GM12801 (cell line): ENCODE results near the gene DMRTC2.

Experiments
- TF ChIP-seq, protein P1 (sequence below): IDR thresholded peaks from one replicate; pipeline ENCODE4 v1.5.1; 2011; ENCODE audit warnings: control low read depth; ENCODE audit not compliant: insufficient read length; ENCODE audit errors: extremely low read depth

Gene DMRTC2

DNA sequence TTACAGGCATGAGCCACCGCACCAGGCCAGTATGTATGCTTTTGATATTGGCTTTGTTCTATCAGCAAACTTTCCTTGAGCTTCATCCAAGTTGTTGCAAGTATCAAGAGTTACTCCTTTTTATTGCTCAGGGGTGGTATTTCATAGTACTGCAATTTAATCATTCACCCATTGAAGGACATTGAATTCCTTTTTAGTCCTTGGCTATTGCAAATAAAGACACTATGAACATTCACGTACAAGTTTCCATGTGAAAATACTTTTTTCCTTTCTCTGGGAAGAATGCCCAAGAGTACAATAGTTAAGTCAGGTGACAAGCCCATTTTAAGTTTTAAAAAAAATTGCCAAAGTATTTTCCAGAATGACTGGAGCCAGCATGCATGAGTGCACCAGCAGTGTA lies 28.1 kb upstream of the DMRTC2 start:
- TF ChIP-seq, protein P1, sequence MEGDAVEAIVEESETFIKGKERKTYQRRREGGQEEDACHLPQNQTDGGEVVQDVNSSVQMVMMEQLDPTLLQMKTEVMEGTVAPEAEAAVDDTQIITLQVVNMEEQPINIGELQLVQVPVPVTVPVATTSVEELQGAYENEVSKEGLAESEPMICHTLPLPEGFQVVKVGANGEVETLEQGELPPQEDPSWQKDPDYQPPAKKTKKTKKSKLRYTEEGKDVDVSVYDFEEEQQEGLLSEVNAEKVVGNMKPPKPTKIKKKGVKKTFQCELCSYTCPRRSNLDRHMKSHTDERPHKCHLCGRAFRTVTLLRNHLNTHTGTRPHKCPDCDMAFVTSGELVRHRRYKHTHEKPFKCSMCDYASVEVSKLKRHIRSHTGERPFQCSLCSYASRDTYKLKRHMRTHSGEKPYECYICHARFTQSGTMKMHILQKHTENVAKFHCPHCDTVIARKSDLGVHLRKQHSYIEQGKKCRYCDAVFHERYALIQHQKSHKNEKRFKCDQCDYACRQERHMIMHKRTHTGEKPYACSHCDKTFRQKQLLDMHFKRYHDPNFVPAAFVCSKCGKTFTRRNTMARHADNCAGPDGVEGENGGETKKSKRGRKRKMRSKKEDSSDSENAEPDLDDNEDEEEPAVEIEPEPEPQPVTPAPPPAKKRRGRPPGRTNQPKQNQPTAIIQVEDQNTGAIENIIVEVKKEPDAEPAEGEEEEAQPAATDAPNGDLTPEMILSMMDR, result no peak

DNA sequence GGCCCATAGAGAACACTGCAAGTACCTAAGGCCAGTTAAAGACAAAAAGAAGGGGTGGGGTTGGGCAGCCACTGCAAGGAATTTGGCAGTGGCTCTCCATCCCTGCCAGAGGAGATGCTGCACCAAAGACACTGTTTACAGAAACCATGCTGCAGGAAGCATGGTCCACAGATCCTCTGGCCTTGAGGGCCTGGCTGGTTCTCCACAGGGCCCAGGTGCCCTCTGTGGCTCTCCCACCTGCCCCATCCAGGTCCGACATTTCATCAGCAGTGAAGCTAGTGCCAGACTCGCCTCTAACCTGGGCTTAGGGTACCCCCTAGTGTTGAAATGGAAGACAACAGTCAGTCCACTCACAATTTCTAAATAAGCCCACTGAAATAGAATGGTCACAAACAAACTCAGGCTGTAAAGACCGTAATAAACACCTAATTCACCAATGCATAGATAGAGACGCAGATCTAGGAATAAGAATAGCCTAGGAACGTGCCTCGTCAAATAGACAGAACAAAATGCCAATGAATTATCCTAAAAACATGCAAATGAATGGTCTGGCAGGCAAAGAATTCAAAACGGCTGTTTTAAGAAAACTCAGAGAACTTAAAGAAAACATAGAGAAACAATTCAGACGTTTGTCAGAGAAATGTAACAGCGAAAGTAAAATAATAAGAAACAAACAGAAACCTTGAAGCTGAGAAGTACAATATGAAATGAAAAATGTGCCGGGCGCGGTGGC lies 23.7 kb upstream of the DMRTC2 start:
- TF ChIP-seq, protein P1, result no peak

DNA sequence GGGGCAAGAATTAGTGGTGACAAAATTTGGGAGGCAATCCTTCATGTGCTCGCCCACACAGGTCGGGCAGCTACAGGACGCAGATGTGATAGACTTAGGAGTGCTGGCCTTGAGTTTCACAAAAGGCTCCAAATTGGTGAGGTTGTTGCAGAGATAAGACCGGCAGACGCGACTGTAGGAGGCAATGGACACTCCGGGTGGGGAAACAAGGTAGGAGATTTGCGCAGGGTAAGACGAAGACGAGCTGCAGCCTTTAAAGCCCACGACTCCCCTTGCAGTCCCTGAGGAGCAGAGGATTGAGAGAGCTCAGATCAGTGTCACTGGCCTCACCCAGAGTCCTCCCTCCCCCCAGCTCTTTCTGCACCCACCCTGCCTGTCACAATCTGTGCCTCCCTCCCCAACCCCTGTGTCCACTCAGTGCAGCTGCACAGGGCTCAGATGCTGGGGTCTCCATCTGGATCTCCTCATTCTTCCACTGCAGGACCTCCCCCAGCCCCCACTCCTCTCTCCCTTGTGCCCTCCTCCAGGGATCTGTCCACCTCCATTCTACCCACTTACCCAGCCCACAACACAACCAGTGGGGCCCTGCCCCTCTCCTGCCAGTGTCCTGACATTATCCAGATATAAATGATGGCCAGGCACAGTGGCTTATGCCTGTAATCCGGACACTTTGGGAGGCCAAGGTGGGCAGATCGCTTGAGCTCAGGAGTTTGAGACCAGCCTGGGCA lies 6.7 kb upstream of the DMRTC2 start:
- TF ChIP-seq, protein P1, result no peak

DNA sequence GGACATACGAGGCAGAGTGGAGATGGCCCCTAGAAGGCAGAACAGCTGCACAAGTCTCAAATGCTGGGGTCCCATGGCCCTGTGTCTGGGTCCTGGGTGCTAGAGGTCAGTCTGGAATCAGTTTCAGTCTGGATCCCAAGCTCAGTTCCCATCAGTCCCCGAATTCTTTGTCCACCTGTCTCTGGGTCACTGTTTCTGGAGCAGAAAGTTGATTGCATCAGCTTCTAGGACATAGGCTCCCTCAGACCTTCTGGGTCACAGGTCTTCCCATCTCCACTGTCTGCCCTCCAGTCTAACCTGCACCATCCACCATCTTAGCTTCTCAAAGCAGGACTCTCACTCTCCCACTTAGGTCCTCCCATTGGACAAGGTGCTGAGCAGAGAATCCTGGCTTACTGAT lies 5.6 kb upstream of the DMRTC2 start:
- TF ChIP-seq, protein P1, result no peak

DNA sequence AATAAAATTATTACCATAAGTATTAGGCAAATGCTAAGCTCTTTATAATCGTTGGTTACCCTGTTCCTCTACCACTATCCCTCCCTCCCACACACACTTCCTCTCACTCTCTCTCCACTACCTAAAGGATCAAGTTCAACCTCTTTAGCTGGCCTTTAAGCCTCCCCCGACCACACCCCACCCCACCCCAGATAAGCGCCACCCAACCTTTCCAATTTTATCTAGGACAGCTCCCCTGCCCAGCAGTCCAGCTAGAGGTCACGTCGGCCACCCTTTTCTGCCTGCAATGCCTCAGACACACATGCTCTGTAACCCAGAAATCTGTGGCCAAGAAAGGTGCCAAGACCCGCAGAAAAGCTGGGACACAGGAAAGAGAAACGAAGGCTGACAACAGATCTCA lies 1.5 kb upstream of the DMRTC2 start:
- TF ChIP-seq, protein P1, result no peak

DNA sequence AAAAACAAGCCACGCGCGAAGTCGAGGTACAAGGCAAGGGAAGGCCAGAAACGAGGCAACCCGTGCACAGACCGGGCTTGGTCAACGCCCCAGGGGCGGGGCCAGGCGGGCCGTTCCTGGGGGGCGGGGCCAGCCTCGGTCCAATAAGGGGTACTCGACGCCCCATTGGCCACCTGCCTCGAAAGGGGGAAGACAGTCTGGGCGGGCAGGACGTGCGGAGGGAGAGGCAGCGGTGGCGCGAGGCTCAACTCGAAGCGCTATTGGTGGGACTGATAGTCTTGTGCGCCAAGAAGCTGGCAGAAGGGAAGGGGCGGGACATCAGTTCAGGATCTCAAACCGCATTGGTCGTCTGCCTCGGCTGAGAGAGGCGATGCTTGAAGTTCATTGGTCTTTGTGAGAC lies 241 bp upstream of the DMRTC2 start, which contains the start of gene LYPD4:
TSS of gene LYPD4 (minus strand) at position 83 of the 400 bp plus-strand sequence. CDS start 5,398 bp downstream, outside the sequence.
- TF ChIP-seq, protein P1, result no peak

DNA sequence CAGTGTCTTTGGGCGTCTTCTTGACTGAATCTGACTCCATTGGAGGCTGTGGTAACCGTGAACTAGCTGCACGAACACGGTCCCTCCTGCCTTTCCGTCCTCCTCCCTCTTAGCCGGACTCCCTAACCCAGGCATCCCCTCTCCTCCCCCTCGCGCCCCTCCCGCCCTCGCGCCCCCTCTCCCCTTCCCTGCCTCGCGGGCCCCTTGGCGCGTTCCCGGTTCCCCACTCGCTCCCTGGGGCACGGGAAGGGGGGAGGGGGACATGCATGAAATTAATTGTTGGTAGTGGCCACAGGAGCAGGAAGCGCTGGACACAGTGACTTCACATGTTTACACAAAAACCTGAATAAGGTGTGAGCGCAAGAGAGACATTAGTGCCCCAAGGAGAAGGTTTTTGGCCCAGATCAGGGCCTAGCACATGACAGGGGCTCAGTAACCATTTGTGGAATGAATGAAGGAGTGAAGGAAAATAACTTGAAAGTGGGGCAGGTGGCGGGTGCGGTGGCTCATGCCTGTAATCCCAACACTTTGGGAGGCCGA lies 279 bp downstream of the DMRTC2 start:
- TF ChIP-seq, protein P1, result no peak
